A172 (cell line): Measurements from ENCODE around the gene INKA2. TPM values are rescaled to one million over a fixed set of nuclear protein-coding genes. Genes with fewer than 3 reads are reported as not detected.
A peak's percentile ranks its signal among the peaks of the same experiment; 100 is the strongest.

ENCODE experiments used
- DNase-seq: peaks from one replicate; pipeline ENCODE4 v3.0.0-alpha.2; 2015; ENCODE audit warnings: low spot score
- total RNA-seq: library from RNA; depleted of rRNA; stranded (reverse); fragments of >200 nt; shearing (Covaris generic); gene quantifications from 2 replicates; pipeline ENCODE4 v1.2.3, GENCODE V29; 2014; rRNA removed

Gene INKA2
- total RNA-seq, 1 experiment from 2014 or later = not detected

DNA sequence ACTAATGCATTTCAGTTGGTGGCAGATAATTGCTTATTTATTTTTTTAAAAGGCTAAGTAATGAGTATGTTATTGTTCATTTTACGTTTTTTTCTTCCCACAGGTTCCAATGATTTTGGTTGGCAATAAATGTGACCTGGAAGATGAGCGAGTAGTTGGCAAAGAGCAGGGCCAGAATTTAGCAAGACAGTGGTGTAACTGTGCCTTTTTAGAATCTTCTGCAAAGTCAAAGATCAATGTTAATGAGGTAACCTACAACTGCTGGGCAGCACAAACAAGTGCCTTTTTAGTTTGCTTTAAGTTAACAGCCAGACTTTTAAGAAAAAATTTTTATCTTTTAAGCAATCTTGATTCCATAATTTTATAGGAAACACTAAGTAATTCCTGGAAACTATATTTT is 35.0 kb downstream of the INKA2 start:
- DNase-seq = no peak

DNA sequence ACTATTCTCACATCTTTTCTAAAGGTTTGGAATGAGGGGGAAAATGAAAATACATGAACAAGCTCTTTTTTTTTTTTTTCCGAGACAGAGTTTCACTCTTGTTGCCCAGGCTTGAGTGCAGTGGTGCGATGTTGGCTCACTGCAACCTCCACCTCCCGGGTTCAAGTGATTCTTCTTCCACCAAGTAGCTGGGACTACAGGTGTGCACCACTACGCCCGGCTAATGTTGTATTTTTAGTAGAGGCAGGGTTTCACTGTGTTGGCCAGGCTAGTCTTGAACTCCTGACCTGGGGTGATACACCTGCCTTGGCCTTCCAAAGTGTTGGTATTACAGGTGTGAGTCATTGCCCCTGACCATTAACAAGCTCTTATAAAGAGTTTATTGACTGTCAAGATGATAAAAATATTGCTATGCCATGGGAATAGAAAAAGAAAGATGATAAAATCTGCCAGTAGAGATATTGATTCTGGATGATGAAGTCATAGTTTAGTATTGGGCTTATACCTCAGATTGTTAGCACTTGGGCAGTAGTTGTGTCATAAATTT is 36.6 kb downstream of the INKA2 start:
- no peak for DNase-seq

DNA sequence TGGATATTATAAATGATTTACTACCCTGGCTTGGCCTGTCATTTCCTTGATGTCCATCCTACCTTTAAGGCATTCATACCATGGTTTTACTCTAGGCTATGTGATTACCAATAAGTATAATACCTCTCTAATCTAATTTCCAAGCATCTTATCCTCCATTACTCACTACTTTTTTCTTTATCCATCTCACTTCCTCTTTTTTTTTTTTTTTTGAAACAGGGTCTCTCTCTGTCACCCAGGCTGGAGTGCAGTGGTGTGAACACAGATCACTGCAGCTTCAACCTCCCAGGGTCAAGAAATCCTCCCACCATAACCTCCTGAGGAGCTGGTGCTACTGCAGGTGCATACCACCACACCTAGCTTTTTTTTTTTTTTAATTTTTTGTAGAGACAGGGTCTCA is 39.9 kb downstream of the INKA2 start:
- DNase-seq = no peak

DNA sequence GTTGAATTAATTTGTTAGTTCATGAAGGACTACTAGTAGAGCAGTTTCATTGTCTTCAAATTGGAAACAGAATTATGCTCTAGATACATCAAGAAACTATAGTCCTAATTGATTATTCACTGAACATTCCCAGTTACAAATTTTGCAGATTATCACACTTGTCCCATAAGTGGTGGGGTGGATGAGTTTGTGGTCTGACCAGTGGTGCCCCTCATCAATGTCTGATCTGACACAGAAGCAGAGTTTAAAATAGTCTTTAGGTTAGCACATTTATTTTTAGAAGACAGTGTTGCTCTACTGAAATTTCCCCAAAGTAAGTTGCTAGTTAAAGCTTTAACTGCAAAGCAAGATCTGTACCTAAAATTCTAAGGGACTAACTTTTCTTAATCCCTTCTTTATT is 42.9 kb downstream of the INKA2 start:
- no peak for DNase-seq

DNA sequence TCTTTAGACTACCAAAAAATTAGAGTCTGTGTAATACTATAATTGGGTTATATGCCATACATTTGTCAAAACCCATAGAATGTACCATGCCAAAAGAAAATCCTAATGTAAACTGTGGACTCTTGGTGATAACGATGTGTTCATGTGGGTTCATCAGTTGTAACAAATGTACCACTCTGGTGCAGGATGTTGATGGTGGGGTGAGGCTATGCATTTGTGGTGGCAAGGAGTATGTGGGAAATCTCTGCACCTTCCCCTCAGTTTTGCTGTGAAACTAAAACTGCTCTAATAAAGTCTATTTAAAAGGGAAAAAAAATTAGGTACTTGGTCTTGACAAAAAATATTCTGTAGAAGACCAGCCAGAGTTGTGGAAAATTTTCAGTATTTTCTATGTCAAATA is 43.4 kb downstream of the INKA2 start:
- no peak for DNase-seq

DNA sequence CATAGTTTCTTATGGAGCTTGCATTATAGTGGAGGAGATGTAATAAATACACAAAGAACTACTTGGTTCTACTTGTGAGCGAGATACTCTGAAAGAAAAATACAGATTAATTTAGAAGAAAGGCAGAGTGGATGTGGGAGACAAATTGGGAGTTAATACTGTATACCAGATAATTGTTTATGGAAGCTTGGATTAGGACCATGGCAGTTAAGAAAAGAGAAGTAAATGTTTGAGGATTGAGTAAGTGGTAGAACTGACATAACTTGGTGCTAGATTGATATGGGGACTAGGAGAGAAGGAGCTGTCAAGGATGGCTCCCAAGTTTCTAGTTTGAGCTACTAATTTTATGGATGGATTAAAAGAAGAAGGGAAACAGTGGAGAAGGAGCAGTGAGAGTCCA is 47.3 kb downstream of the INKA2 start:
- no peak for DNase-seq

- DNase-seq = peak; percentile 62
Observed at GRCh38 chr1:111690306-111690617, 48.9 kb downstream of the INKA2 start.

Other genes with a start within 250 kb of the INKA2 start
- not detected in 2 replicates for gene ADORA3, start 235.8 kb downstream of the INKA2 start, total RNA-seq
- not detected in 2 replicates for gene TMIGD3, start 235.8 kb downstream of the INKA2 start, total RNA-seq
- gene RAP1A, start 119.6 kb downstream of the INKA2 start, total RNA-seq = 27.9 and 34.5 TPM in 2 replicates
- gene DDX20, start 16.5 kb upstream of the INKA2 start, total RNA-seq = 23.3 and 28.5 TPM in 2 replicates